Activated CD8-positive, alpha-beta memory T cell treated with anti-CD3 and anti-CD28 coated beads, Interleukin-2, amount 50 U/mL, for 4 hours (primary cell): Measurements from ENCODE around the gene SPACA7.

Experiments
- DNase-seq: peaks from one replicate; pipeline ENCODE4 v3.0.0-alpha.2; 2020

The SPACA7 gene

GRCh38 chr13:112376050-112376681, at the start of gene SPACA7:
Gene SPACA7, plus strand, starts transcription at chr13:112376355. Its CDS starts 31 bp downstream, at chr13:112376386.
- no peak for DNase-seq

GRCh38 chr13:112326821-112327370, 49.3 kb upstream of the SPACA7 start:
- no peak for DNase-seq

- no peak for DNase-seq
Measured at GRCh38 chr13:112328936-112329335, 47.2 kb upstream of the SPACA7 start.

DNA sequence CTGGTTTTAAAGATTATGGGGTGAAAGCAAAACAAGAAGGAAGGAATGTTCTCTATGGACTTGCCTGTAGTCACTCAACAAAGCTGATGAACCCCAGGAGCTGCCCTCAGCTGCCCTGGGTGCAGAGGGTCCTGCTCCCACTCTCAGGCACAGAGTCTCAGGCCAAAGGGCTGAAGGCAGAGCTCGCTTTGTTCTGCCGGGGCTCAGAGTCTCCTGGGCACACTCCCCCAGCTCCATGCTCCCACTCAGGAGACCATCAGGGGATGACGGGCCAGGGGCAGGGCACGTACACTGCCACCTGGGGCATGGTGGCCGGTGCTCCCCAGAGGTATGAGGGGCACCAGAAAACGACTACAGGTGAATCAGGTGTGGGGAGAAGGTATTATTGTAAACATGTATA, 46.8 kb upstream of the SPACA7 start:
- DNase-seq, result no peak

GRCh38 chr13:112330066-112330465, 46.1 kb upstream of the SPACA7 start:
- no peak for DNase-seq

- no peak for DNase-seq
Measured at GRCh38 chr13:112330479-112331381, 45.4 kb upstream of the SPACA7 start.

DNA sequence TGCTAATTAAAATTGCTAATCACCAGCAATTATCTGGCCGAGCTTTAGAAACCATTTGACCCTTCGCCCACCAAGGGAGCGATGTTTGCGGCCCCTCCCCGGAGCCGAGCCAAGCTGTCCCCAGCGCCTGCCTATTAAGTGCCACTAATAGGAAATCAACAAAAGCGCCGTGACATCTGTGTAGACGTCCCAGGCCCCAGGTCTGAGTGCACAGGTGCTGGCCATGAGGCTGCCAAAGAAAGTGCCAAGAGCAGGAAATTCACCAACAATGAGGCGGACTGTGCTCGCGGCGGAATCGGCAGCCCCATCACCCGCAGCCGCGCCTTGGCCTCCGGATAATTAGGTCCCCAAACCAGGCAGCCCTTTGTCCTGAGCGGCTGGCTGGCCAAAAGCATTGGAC, 44.5 kb upstream of the SPACA7 start:
- no peak for DNase-seq

DNA sequence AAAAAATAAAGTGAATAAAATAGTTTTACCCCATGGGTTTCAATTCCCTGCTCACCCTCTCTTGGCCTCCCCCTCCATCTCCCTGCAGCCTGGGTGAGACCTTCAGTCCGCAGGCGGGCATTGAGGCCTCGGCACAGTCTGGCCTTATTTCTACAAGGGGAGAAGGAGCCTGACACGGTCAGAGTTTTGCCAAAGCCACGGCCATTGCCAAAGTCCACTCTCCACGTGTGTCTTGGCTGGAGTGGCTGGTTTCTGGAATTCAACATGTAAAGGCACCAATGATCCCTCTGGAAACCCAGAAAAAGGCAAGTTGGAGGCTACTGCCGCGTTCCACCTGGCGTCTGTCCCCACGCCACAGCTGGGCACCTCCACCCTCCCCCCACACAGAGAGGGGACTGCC, 43.4 kb upstream of the SPACA7 start:
- DNase-seq, result no peak

DNA sequence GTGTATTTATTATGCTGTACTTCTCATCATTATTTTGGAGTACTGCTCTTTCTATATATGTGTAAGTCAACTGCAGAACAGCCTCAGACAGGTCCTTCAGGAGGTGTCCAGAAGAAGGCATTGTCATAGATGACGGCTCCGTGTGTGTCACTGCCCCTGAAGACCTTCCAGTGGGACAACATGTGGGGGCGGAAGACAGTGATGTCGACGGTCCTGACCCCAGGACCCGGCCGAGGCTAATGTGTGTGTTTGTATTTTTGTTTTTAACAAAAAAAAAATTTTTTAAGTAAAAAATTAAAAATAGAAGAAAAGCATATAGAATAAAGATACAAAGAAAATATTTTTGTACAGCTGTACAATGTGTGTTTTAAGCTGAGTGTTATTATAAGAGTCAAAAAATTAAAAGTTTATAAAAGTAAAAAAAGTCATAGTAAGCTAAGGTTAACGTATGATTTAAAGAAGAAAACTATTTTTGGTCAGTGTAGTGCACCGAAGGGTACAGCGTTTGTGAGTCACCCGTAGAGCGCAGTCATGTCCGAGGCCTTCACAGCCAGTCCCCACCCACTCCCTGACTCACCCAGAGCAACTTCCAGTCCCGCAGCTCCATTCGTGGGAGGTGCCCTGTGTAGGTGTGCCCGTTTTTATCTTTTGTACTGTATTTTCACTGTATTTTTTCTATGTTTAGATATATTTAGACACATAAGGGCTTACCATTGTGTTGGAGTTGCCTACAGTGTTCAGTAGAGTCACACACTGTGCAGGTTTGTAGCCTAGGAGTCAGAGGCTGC, 42.2 kb upstream of the SPACA7 start:
- DNase-seq, result no peak

GRCh38 chr13:112335135-112335534, 41.0 kb upstream of the SPACA7 start:
- no peak for DNase-seq

DNA sequence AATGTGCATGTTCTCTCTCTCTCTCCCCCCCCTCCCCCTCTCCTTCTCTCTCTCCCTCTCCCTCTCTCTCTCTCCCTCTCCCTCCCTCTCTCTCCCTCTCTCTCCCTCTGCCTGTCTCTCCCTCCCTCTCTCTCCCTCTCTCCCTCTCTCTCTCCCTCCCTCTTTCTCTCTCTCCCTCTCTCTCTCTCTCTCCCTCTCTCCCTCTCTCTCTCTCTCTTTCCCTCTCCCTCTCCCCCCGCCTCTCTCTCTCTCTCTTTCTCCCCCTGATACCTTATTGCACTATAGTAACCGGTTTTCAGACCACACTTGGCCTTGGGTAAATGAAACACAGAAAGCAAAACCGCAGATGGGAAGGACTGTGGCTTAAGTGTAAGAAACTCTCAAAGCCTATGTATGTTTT, 34.7 kb upstream of the SPACA7 start:
- no peak for DNase-seq

DNA sequence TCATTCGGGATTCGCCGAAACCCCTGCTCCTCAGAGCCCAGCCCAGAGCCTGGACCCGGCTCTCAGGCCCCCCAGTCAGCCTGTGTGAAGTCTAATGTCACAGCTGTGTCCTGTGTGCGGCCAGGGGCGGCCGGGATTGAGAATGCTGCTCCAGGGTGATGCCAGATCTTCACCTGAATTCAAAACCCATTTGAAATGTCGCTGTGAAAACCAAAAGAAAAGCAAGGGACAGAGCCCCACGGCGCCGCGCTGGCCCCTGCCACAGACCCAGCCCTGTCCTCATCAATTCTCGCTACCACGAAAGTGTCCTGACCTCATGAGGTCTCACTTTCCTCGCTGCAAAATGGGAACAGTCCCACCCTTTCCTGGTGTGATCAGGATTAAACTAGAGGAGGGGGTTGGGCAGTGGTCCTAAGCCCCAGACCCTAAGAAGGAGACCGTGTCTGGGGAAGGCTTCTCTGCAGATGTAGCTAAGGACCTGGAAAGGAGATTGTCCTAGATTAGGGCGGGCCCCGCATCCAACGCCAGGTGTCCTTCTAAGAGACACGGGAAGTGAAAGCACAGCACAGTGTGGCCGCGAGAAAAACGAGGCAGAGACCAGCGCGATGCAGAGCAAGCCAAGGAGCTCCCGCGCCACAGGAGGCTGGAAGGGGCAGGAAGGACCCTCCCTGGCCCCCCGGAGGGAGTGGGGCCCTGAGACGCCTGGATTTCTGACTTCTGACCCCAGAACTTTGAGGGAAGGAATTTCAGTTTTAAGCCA, 34.0 kb upstream of the SPACA7 start:
- DNase-seq, result no peak

GRCh38 chr13:112342841-112343361, 33.3 kb upstream of the SPACA7 start:
- no peak for DNase-seq

DNA sequence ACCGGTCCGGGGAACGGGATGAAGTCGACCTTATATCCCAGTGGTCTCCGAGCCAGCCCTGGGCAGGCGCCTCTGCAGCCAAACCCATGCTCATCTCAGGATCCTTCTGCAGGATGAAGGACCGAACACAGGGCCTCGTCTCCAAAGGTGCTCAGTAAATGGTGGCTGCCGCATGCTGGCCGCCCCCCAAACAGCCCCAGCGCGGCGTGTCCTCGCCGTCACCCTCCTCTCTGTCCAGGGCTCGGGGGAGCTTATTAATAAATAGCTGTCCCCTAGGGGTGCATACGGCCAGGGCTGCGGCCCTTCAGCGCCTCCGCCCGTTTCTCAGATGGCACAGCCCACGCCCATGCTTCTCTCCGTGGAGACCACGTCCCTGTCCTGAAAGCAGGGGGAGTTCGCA, 32.6 kb upstream of the SPACA7 start:
- DNase-seq, result no peak

DNA sequence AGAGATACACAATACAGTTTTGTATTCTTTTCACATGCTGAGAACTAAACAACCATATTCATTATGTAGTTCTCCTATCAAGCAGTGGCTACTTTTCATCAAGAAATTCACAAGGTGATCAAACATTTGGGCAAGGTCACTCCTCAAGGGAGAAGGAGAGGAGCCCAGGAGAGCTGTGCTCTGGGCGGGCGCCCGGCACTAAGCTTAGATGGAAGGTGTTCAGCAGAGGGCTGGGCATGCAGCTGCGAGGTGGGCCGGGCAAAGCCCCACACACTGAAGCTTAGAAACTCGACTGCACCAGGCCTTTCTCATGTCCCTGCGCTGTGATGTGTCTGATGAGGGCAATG, 30.4 kb upstream of the SPACA7 start:
- no peak for DNase-seq

GRCh38 chr13:112346173-112346898, 29.8 kb upstream of the SPACA7 start:
- DNase-seq, result no peak

GRCh38 chr13:112346899-112347229, 29.3 kb upstream of the SPACA7 start:
- no peak for DNase-seq

GRCh38 chr13:112347986-112348385, 28.2 kb upstream of the SPACA7 start:
- DNase-seq, result no peak

DNA sequence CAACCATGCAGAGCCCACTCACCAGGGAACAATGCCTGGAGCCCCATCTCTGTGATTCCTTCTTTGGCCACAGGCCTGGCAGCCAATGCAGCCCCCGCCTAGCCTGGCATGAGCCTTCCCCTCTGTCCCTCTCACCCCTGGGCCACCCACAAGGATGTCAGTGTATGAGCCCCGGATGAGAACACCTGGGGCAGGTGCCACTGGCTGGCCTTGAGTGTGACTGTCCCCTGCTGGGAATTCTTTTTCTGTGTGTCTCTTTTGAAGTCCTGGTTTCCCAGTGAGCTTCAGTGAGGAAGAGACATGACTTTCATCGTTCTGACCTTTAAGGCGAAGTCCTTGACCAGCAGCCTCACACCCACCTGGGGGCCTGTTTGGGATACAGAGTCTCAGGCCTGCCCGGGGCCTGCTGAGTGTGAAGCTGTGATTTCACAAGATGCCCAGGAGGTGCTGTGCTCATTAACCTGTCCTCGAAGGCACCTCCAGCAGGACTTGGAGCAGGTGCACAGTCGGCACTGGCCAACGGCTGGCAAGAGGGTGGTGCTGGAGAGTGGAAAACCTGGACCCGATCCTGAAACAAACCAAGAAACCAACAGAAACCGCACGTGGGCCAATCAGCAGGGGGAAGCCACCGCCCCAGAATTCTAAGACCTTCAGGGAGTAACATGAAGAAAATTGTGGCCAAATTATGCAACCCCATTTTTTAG, 27.4 kb upstream of the SPACA7 start:
- DNase-seq, result no peak

DNA sequence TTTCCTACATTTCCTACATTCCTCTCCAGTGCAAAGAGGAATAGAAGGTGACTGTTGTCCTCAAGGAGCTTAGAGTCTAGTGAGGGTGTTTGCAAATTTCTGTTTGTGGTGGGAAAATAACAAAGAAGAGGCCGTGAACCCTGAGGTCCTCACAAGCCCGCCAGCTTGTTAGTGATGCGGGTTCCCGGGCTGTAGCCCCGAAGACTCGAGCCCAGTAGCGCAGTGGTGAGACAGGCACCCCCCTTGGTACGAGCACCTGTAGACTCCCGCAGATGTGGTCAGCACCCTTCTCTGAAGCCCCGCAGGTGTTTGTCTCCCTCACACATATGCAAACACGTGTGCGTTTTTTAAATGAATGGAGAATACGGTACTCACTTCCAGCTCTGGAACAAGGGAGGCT, 26.5 kb upstream of the SPACA7 start:
- DNase-seq, result no peak

DNA sequence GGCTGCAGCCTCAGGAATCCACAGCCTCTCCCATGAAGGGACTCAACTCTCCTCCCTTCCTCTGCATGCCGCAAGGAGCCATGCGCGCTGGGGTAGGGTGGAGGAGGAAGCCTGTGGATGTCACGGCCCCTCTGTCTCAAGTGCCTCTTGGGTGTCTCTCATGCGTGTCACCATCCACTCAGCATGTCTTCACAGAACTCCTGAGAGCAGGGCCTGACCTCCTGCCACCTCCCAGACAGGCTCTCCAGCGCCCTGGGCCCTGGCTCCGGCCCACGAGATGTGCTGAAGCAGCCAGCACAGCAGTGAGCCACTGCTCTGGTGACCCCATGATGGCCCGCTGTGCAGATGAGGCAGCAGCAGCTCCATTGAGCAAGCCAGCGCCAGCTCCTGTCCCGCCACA, 25.9 kb upstream of the SPACA7 start:
- no peak for DNase-seq
